H9 (cell line): ENCODE data around the gene TEX52. TPM values are rescaled to one million over a fixed set of nuclear protein-coding genes. Genes with fewer than 3 reads are reported as not detected.
A peak's percentile ranks its signal among the peaks of the same experiment; 100 is the strongest.

Experiments
- DNase-seq: peaks from one replicate; pipeline ENCODE4 v3.0.0-alpha.2; 2017
- H2AFZ ChIP-seq: one replicate; pipeline ENCODE4 v1.6.1; 2013; ENCODE audit warnings: mild to moderate bottlenecking, low read length, control low read depth, moderate library complexity
- H2AK5ac ChIP-seq: 2 replicates; pipeline ENCODE4 v1.6.1; 2013; ENCODE audit warnings: low read length, control low read depth, mixed read lengths; ENCODE audit not compliant: insufficient read length
- H2BK120ac ChIP-seq: one replicate; pipeline ENCODE4 v1.6.1; 2013; ENCODE audit warnings: low read depth, mild to moderate bottlenecking, low read length, control low read depth, inconsistent platforms; ENCODE audit not compliant: poor library complexity, severe bottlenecking
- H2BK12ac ChIP-seq: 2 replicates; pipeline ENCODE4 v1.6.1; 2013; ENCODE audit warnings: low read length, control low read depth, mixed read lengths, low read depth; ENCODE audit not compliant: insufficient read length
- H2BK15ac ChIP-seq: 2 replicates; pipeline ENCODE4 v1.6.1; 2013; ENCODE audit warnings: low read depth, low read length, control low read depth
- H2BK20ac ChIP-seq: one replicate; pipeline ENCODE4 v1.6.1; 2013; ENCODE audit warnings: low read depth, mild to moderate bottlenecking, low read length, control low read depth, inconsistent platforms; ENCODE audit not compliant: poor library complexity, severe bottlenecking
- H2BK5ac ChIP-seq: 2 replicates; pipeline ENCODE4 v1.6.1; 2013; ENCODE audit warnings: low read length, control low read depth, mixed read lengths; ENCODE audit not compliant: insufficient read length
- H3K14ac ChIP-seq: 2 replicates; pipeline ENCODE4 v1.6.1; 2013; ENCODE audit warnings: low read length, control low read depth; ENCODE audit not compliant: insufficient read depth
- H3K18ac ChIP-seq: 2 replicates; pipeline ENCODE4 v1.6.1; 2013; ENCODE audit warnings: low read depth, mild to moderate bottlenecking, mixed read lengths, low read length, control low read depth; ENCODE audit not compliant: insufficient read length
- H3K23ac ChIP-seq: 2 replicates; pipeline ENCODE4 v1.6.1; 2013; ENCODE audit warnings: low read length, control low read depth, mixed read lengths, low read depth; ENCODE audit not compliant: insufficient read length
- H3K23me2 ChIP-seq: 2 replicates; pipeline ENCODE4 v1.6.1; 2013; ENCODE audit warnings: low read depth, mild to moderate bottlenecking, mixed read lengths, low read length, control low read depth; ENCODE audit not compliant: insufficient read length, poor library complexity, severe bottlenecking
- H3K27ac ChIP-seq: 2 replicates; pipeline ENCODE4 v1.5.1; 2013; ENCODE audit warnings: low read length, control low read depth, mixed read lengths, low read depth; ENCODE audit not compliant: insufficient read length
- H3K27me3 ChIP-seq: 2 replicates; pipeline ENCODE4 v1.6.1; 2013; ENCODE audit warnings: low read length, control low read depth, inconsistent platforms; ENCODE audit not compliant: insufficient read depth
- H3K4ac ChIP-seq: 2 replicates; pipeline ENCODE4 v1.6.1; 2013; ENCODE audit warnings: low read depth, mild to moderate bottlenecking, control low read depth, inconsistent platforms, low read length, moderate library complexity
- H3K4me1 ChIP-seq: 2 replicates; pipeline ENCODE4 v1.6.1; 2013; ENCODE audit warnings: low read length, control low read depth, inconsistent platforms; ENCODE audit not compliant: insufficient read depth
- H3K4me2 ChIP-seq: 2 replicates; pipeline ENCODE4 v1.6.1; 2013; ENCODE audit warnings: low read length, control low read depth, mixed read lengths; ENCODE audit not compliant: insufficient read length, insufficient read depth
- H3K56ac ChIP-seq: 2 replicates; pipeline ENCODE4 v1.6.1; 2013; ENCODE audit warnings: low read depth, mild to moderate bottlenecking, mixed read lengths, low read length, control low read depth; ENCODE audit not compliant: insufficient read length
- H3K79me1 ChIP-seq: 2 replicates; pipeline ENCODE4 v1.6.1; 2013; ENCODE audit warnings: low read depth, mild to moderate bottlenecking, moderate library complexity, low read length, control low read depth, inconsistent platforms; ENCODE audit not compliant: insufficient read depth, poor library complexity, severe bottlenecking
- H3K79me2 ChIP-seq: 2 replicates; pipeline ENCODE4 v1.6.1; 2013; ENCODE audit warnings: low read length, control low read depth, inconsistent platforms; ENCODE audit not compliant: insufficient read depth
- H3K9ac ChIP-seq: 2 replicates; pipeline ENCODE4 v1.6.1; 2013; ENCODE audit warnings: low read length, control low read depth, mixed read lengths; ENCODE audit not compliant: insufficient read length; ENCODE audit errors: extremely low read depth
- H3K9me3 ChIP-seq: one replicate; pipeline ENCODE4 v1.6.1; 2013; ENCODE audit warnings: low read depth, low read length, inconsistent platforms; ENCODE audit not compliant: control insufficient read depth
- H3T11ph ChIP-seq: one replicate; pipeline ENCODE4 v1.6.1; 2013; ENCODE audit warnings: mild to moderate bottlenecking, low read length, control low read depth, inconsistent platforms
- H4K20me1 ChIP-seq: one replicate; pipeline ENCODE4 v1.6.1; 2013; ENCODE audit not compliant: control insufficient read depth, insufficient read length, insufficient read depth
- H4K5ac ChIP-seq: 2 replicates; pipeline ENCODE4 v1.6.1; 2013; ENCODE audit warnings: low read depth, mild to moderate bottlenecking, mixed read lengths, low read length, control low read depth; ENCODE audit not compliant: insufficient read length
- H4K8ac ChIP-seq: replicated peaks from 2 replicates; pipeline ENCODE4 v1.6.1; 2013; ENCODE audit warnings: low read length, control low read depth, mixed read lengths, low read depth; ENCODE audit not compliant: insufficient read length
- H4K91ac ChIP-seq: 2 replicates; pipeline ENCODE4 v1.6.1; 2013; ENCODE audit warnings: low read depth, mild to moderate bottlenecking, moderate library complexity, mixed read lengths, low read length, control low read depth; ENCODE audit not compliant: insufficient read length
- H3K27ac Mint-ChIP-seq, 3 experiments: 2 replicates in 2 of 3; 3 replicates in 1 of 3; pipeline ENCODE4 v1.8.0; 2020 to 2021; ENCODE audit warnings: mixed read lengths in 3 of 3, mild to moderate bottlenecking in 1 of 3, moderate library complexity in 1 of 3
- H3K27me3 Mint-ChIP-seq: 2 replicates; pipeline ENCODE4 v1.8.0; 2021; ENCODE audit warnings: low read depth, mild to moderate bottlenecking, moderate library complexity, mixed read lengths
- H3K36me3 Mint-ChIP-seq, 3 experiments: 2 replicates in 2 of 3; 3 replicates in 1 of 3; pipeline ENCODE4 v1.8.0; 2020 to 2021; ENCODE audit warnings: low read depth in 3 of 3, mixed read lengths in 3 of 3; ENCODE audit not compliant: insufficient read depth in 1 of 3
- H3K4me1 Mint-ChIP-seq, 2 experiments: 2 replicates each; pipeline ENCODE4 v1.8.0; 2020; ENCODE audit warnings: mixed read lengths in 2 of 2
- H3K4me3 Mint-ChIP-seq, 2 experiments: 2 replicates in 1 of 2; 3 replicates in 1 of 2; pipeline ENCODE4 v1.8.0; 2020 to 2021; ENCODE audit warnings: mild to moderate bottlenecking in 2 of 2, mixed read lengths in 2 of 2, moderate library complexity in 1 of 2
- H3K9me3 Mint-ChIP-seq, 2 experiments: 2 replicates in 1 of 2; 3 replicates in 1 of 2; pipeline ENCODE4 v1.8.0; 2020; ENCODE audit warnings: mild to moderate bottlenecking in 2 of 2, mixed read lengths in 2 of 2, moderate library complexity in 1 of 2
- WGBS: extraction: QIAGEN DNeasy Blood & Tissue Kit; methylation state at CpG from one replicate; pipeline ENCODE4 v1.1.7; 2013; ENCODE audit warnings: missing lambda C conversion rate, low lambda C conversion rate, mixed read lengths; ENCODE audit not compliant: insufficient read length; ENCODE audit errors: extremely low coverage; 5-methylcytosine and 5-hydroxymethylcytosine counted together
- total RNA-seq: library from RNA; stranded (reverse); gene quantifications from 2 replicates; pipeline ENCODE4 v1.2.1, GENCODE V29; 2021
- TF ChIP-seq, protein P1 (sequence below): fragments of 200-600 bp; sonication (generic); conservative IDR thresholded peaks from 3 replicates; pipeline ENCODE4 v1.8.0; 2021; ENCODE audit warnings: antibody characterized with exemption, mild to moderate bottlenecking

TEX52 gene
- total RNA-seq, 1 experiment from 2014 or later: 0.20 TPM

DNA sequence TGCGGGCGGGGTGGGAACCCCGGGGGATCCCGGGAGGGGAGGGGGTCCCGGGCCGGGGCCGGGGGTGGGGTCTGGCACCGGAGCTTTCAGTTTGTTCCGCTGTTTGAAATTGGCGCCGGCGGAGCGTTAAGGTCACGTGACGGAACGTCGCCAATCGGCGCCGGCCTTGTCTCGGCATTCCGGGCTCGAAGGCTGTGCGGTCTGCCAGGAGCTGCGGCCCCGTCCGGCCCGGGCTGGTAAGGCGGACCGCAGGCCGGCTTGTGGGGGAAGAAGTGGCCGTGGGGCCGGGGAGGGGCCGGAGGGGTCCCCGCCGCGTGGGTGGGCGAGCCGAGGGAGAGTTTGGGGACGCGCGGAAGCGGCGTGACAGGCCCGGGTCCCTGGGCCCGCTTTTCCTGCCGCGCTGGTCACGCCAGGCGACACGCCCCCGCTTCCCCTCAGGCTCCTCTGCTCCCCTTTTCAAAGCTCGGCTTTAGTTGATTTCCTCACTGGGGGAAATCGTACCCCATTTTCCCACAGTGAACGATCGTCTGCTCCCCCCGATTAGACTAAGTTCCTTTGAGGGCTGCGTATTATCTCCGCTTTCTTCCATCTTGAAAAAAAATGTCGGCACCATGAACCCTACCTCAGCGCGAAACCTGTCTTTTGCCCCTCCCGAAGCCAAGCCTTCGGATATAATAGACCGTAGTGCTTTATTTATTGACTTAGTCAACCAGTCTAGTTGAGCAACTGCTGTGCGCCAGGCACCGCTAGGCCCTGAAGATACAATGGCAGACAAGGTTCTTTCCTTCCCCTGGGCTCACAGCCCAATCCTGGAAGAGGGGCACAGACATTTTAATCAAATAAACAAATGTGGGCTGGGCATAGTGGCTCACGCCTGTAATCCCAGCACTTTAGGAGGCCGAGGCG is 20.5 kb upstream of the TEX52 start, which contains the start of the genes FOXM1 and RHNO1:
Gene FOXM1, minus strand, starts transcription at position 128 of the 906 bp plus-strand sequence. CDS start 2,696 bp downstream, outside the sequence.
Gene RHNO1, plus strand, starts transcription at position 177 of the 906 bp plus-strand sequence. CDS start 8,144 bp downstream, outside the sequence.
- no peak within 1 kb of the TSS for H2BK15ac ChIP-seq
- WGBS: no CpG with 5 or more reads among the region's 70 CpGs
- no peak within 1 kb of the TSS for H3K23ac ChIP-seq
- no peak within 1 kb of the TSS for H4K91ac ChIP-seq
- H3K4me1 ChIP-seq: no peaks in the 10 kb centered on the region
- H4K8ac ChIP-seq: no peak within 1 kb of the TSS
- no peak within 1 kb of the TSS for H2AK5ac ChIP-seq
- H3K4ac ChIP-seq: no peak within 1 kb of the TSS
- H3K9me3 Mint-ChIP-seq: 0 out of 5 replicates have a peak, but pooled peaks cover 0 to 2% of the 10 kb centered on the region in 2 experiments
- H3K4me2 ChIP-seq: peak within 1 kb of the TSS; percentile 79
- no peaks in the 10 kb centered on the region for H4K20me1 ChIP-seq
- no peak within 1 kb of the TSS for H2BK5ac ChIP-seq
- H3K9ac ChIP-seq: peak within 1 kb of the TSS; percentile 92
- H3K9me3 ChIP-seq: no peaks in the 10 kb centered on the region
- peak; percentile 95 for DNase-seq
- TF ChIP-seq, protein P1, sequence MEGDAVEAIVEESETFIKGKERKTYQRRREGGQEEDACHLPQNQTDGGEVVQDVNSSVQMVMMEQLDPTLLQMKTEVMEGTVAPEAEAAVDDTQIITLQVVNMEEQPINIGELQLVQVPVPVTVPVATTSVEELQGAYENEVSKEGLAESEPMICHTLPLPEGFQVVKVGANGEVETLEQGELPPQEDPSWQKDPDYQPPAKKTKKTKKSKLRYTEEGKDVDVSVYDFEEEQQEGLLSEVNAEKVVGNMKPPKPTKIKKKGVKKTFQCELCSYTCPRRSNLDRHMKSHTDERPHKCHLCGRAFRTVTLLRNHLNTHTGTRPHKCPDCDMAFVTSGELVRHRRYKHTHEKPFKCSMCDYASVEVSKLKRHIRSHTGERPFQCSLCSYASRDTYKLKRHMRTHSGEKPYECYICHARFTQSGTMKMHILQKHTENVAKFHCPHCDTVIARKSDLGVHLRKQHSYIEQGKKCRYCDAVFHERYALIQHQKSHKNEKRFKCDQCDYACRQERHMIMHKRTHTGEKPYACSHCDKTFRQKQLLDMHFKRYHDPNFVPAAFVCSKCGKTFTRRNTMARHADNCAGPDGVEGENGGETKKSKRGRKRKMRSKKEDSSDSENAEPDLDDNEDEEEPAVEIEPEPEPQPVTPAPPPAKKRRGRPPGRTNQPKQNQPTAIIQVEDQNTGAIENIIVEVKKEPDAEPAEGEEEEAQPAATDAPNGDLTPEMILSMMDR: 0 out of 3 replicates have a peak, but pooled peaks have one; percentile 17
- H3K27me3 Mint-ChIP-seq: no peaks in the 10 kb centered on the region
- no peak within 1 kb of the TSS for H2BK120ac ChIP-seq
- no peak within 1 kb of the TSS for H3K56ac ChIP-seq
- H3K27ac Mint-ChIP-seq: peak within 1 kb of the TSS; percentile 97 to 100 (median 98)
- H3K27me3 ChIP-seq: no peaks in the 10 kb centered on the region
- peaks cover 22 to 25% of the 10 kb centered on the region in 2 experiments for H3K4me1 Mint-ChIP-seq
- H3K14ac ChIP-seq: peak within 1 kb of the TSS; percentile 93
- H2AFZ ChIP-seq: no peak within 1 kb of the TSS
- H3K79me1 ChIP-seq: no peaks in the 10 kb centered on the region
- no peak within 1 kb of the TSS for H3T11ph ChIP-seq
- peaks cover 14% of the 10 kb centered on the region for H3K23me2 ChIP-seq
- peaks cover 7% of the 10 kb centered on the region; the same call in 1 of the 2 replicates for H3K79me2 ChIP-seq
- H3K27ac ChIP-seq: peak within 1 kb of the TSS; percentile 6
- H3K18ac ChIP-seq: peak within 1 kb of the TSS; percentile 70
- peak within 1 kb of the TSS; percentile 94 to 100 for H3K4me3 Mint-ChIP-seq
- no peak within 1 kb of the TSS for H2BK20ac ChIP-seq
- no peak within 1 kb of the TSS for H4K5ac ChIP-seq
- no peak within 1 kb of the TSS for H2BK12ac ChIP-seq
- peaks cover 25 to 36% (median 30%) of the 10 kb centered on the region in 3 experiments for H3K36me3 Mint-ChIP-seq
